CD1c-positive myeloid dendritic cell (primary cell): ENCODE measurements around the gene MRPL40.
"Not testable (repeated sequence)": the region's sequence is repeated elsewhere in the genome, so short reads cannot be mapped to it uniquely, and the experiment has no call there.

Experiments
- DNase-seq: peaks from one replicate; pipeline ENCODE4 v3.0.0-alpha.2; 2016; ENCODE audit errors: extremely low spot score

The MRPL40 gene

GRCh38 chr22:19406846-19407245 is 25.5 kb upstream of the MRPL40 start:
- DNase-seq = no peak

- DNase-seq = no peak
These were observed 24.4 kb upstream of the MRPL40 start for GRCh38 chr22:19407649-19408606.

GRCh38 chr22:19410941-19411689 is 21.2 kb upstream of the MRPL40 start:
- DNase-seq = no peak

GRCh38 chr22:19411690-19412045 is 20.7 kb upstream of the MRPL40 start:
- no peak for DNase-seq

GRCh38 chr22:19412478-19412877 is 19.9 kb upstream of the MRPL40 start:
- DNase-seq = no peak

GRCh38 chr22:19412923-19413322 is 19.4 kb upstream of the MRPL40 start:
- DNase-seq = no peak

GRCh38 chr22:19419086-19419463 is 13.3 kb upstream of the MRPL40 start:
- peak; percentile 51 for DNase-seq

- DNase-seq = peak; percentile 12
These were observed 12.7 kb upstream of the MRPL40 start for GRCh38 chr22:19419464-19420178.

- no peak for DNase-seq
These were observed 12.0 kb upstream of the MRPL40 start for GRCh38 chr22:19420321-19420720.

GRCh38 chr22:19422440-19423301 is 9.7 kb upstream of the MRPL40 start:
- no peak for DNase-seq

GRCh38 chr22:19424186-19424500 is 8.2 kb upstream of the MRPL40 start:
- no peak for DNase-seq

GRCh38 chr22:19429950-19430889 is 2.1 kb upstream of the MRPL40 start:
- DNase-seq = peak; percentile 54

GRCh38 chr22:19430890-19431541 is 1.3 kb upstream of the MRPL40 start:
- DNase-seq = peak; percentile 11

- DNase-seq = peak; percentile 85
These were observed 654 bp upstream of the MRPL40 start, which contains the start of gene HIRA for GRCh38 chr22:19431649-19432132. Gene HIRA, minus strand, starts transcription at chr22:19431733. Its CDS starts 257 bp downstream, at chr22:19431476.

- no peak for DNase-seq
These were observed 2.1 kb downstream of the MRPL40 start for GRCh38 chr22:19434401-19434800.

GRCh38 chr22:19434829-19435580 is 2.7 kb downstream of the MRPL40 start:
- DNase-seq = no peak

- DNase-seq = not testable (repeated sequence)
These were observed 4.3 kb downstream of the MRPL40 start for GRCh38 chr22:19436444-19437161.

- DNase-seq = peak; percentile 25
These were observed 6.0 kb downstream of the MRPL40 start for GRCh38 chr22:19438298-19438697.
